Endothelial cell of umbilical vein (primary cell): ENCODE results near the gene CEP20.
"Not testable (repeated sequence)": the region's sequence is repeated elsewhere in the genome, so short reads cannot be mapped to it uniquely, and the experiment has no call there.

Experiments used
- CTCF ChIP-seq, 2 donors: IDR thresholded peaks; 1 replicate in 1 of 2; 2 replicates in 1 of 2; pipeline ENCODE4 v1.5.1; 2011; ENCODE audit warnings: low read length in 2 of 2, mild to moderate bottlenecking in 2 of 2, moderate library complexity in 2 of 2, control low read depth in 1 of 2, inconsistent platforms in 1 of 2, low read depth in 1 of 2; ENCODE audit not compliant: insufficient read depth in 1 of 2; ENCODE audit errors: extremely low read depth in 1 of 2
- POLR2A ChIP-seq: IDR thresholded peaks from 2 replicates; pipeline ENCODE4 v1.6.1; 2012; ENCODE audit warnings: low read depth, mild to moderate bottlenecking, control low read depth, low read length

GRCh38 chr16:15918314-15918713 lies 29.9 kb upstream of the CEP20 start:
- not testable (repeated sequence) for TF ChIP-seq POLR2A; CTCF (IDR thresholded peaks at IDR 0.05; ENCODE audit: extremely low read depth in 1 of 2, insufficient read depth in 1 of 2, low read depth in 1 of 2, low read length in 2 of 2)
